Activated effector memory CD4-positive, alpha-beta T cell treated with anti-CD3 and anti-CD28 coated beads, Interleukin-2, amount 50 U/mL, for 16 hours (primary cell): ENCODE measurements around the gene LRMDA.

Experiments
- DNase-seq: peaks from one replicate; pipeline ENCODE4 v3.0.0-alpha.2; 2020

The LRMDA gene

DNA sequence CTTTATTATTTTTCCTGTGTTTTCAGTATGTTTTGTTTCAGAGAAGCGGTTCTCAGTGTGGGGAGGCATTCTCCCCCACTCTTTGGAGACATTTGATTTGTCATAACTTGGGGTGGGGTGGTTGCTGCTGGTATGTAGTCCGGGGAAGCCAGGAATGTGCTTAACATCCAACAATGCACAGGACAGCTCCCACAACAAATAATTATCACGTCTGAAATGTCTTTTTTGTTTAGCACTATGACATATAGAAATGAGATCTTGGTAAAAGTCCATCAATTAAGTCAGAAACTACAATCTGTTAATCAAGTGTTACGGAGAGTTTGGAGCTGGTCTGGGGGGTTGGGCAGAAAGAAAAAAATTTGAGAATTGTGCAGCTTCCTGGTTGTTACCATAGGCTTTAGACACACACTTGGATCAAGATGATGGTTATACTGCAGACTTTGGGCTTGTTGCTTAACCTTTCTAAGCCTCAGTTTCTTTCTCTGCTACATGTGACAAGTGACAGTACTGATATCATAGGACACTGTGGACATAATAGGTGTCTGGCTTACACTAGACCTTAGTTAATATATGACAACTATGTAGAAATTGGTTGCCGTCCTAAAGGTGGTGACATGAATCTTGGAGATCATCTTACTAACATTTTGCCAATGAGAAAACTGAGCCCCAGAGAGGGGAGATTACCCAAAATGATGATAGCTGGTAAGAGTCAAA lies 113.7 kb downstream of the LRMDA start:
- DNase-seq = no peak

DNA sequence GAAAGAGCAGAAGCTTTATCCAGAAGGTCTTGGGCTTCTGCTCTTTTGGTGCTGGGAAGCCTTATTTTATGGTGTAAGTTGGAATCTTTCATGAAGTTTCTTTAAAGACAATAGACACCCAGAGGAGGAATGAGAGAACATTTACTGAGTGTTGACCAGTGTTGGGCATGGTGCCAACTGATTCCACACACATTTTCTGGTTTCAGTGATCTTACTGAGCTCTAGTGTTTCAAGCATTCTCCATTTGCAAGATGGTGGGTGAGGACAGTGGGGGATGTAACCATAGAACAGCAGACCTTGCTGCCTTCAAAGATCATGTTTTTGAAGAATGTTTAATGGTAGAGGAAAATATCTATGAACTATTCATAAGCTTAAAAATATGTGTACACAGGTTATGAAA lies 114.6 kb downstream of the LRMDA start:
- no peak for DNase-seq

DNA sequence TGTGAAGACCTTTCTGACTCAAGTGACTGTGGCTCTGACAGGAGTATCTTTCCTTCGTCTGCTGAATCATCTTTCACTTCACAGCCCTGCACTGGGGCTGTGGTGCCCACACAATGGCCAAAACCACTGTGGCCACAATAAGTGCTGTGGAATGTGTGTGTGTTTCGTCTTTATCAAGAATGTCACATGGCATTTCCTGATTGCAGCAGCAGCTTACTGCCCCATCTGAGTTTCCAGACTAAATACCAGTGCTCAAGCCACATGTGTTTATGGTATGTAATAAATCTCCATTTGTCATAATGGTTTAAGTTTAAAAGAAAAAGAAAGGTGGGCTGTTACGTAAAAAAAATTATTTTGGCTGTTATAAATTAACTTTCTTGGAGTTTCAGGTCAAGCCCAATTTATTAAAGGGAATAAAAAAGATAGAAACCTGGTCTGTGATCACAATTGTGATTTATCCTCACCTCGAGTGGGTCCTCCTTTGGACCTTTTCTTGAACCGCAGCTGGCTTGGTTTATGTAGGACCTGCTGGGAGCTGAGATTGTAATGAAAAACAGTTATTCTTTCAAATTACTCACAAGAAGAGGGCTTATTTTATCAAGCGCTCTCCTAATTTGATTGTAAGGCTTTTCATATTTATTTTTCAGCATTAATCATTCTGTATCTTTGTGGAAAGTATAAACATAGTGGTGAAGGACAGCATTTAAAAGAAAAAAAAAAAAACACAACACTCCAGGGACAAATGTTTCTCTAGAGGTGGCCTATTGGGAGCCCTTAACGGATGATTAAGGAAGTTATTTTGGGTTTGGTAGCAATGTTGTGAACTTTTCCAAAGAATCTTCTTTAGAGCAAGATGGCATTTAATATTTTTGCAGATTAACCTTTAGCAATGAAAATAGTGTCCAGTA lies 116.2 kb downstream of the LRMDA start:
- no peak for DNase-seq

DNA sequence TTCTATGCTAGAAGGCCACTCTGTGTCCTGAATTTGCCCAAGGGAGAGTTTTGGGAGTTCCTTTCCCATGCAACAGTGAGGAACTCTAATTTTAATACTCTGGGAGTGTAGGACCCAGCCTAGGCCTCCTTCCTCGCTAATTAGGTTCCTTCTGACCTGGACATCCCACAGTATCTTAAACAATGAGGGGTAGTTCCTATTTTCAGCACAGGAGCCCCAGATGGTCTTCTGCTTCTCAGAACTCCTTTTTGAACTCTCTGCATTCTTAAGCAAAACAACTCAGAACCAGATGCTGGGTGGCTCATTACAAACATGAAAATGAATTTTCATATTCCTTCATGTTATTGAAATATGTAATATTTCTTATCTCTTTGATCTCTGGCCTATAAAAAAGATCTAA lies 116.9 kb downstream of the LRMDA start:
- no peak for DNase-seq

DNA sequence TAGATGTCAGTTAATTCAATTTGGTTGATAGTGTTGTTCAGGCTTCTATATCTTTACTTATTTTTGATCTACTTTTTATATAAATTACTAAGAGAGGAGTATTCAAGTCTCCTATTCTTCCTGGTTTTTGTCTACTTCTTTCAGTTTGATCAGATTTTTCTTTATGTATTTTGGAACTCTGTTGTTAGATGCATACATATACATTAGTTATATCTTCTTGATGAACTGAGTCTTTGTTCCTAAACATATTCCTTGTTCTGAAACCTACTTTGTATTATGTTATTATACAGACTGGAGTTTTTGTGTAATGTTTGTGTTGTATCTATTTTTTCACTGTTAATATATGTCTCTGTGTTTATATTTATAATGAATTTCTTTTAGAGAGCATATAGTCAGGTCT lies 118.8 kb downstream of the LRMDA start:
- no peak for DNase-seq

DNA sequence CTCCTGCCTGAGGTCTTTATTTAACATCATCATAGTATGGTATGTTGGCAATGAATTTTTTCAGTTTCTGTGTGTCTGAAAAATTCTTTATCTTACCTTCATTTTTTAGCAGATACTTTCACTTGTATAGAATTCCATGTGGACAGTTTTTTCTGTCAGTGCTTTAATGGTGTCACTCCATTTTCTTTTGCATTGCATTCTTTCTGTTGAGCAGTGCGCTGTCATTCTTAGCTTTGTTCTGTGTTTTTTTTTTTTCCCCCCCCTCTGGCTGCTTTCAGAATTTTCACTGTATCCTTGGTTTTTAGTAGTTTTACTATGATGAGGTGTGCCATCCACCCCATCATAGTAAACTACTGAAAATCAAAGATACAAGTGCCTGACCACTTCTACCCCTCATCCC lies 120.7 kb downstream of the LRMDA start:
- no peak for DNase-seq

DNA sequence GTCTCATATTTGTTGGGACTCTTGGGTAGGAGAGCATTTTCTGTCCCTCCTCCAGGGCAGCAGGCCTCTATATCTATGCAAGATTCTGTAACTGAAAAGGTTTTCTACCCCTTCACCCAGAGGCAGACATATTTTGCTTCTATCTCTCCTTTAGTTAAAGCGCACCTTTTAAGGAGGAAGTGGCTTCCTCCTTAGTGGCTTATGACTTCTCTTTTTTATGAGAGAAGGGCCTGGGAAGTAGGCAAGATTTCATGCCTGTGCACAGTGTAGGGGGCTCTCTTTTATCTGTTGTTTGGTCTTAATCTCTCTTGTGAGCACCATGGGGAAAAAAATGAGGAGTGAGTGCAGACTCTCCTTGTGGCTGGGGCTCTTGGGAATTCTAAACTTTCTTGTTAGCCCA lies 122.1 kb downstream of the LRMDA start:
- no peak for DNase-seq

DNA sequence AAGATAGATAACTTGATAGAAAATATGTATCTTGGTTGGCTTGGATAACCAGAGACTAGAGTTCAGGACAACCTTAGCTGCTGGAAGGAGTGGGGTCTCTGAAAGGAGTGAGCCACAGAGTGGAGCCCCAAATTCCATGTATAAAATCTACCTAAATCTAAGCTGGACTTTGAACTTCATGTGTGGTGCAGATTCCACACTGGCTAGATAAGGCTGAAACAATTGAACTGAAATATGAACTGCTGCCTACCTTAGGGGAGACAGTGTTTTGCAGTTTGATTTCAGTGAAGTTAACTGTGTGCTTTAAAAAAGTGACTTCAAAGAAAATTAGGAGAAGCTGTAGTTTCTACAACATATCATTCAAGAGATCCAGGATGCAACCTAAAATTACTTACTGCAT lies 123.9 kb downstream of the LRMDA start:
- no peak for DNase-seq

DNA sequence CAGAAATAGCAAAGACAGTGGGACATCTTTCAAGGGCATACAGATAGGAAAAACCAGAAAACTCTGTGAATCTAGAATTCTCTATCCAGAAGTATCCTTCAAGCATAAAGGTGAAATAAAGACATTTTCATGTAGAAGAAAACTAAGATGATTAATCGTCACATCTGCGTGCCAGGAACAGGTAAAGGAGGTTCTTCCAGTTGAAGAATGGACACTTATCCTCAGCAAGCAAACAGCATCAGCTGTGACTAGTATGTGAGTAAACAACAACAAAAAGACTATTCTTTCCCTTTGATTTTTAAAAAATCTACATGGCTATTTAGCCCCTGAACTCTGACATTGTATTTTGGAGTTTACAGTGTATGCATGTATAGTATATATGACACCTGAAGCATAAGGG lies 124.9 kb downstream of the LRMDA start:
- no peak for DNase-seq

DNA sequence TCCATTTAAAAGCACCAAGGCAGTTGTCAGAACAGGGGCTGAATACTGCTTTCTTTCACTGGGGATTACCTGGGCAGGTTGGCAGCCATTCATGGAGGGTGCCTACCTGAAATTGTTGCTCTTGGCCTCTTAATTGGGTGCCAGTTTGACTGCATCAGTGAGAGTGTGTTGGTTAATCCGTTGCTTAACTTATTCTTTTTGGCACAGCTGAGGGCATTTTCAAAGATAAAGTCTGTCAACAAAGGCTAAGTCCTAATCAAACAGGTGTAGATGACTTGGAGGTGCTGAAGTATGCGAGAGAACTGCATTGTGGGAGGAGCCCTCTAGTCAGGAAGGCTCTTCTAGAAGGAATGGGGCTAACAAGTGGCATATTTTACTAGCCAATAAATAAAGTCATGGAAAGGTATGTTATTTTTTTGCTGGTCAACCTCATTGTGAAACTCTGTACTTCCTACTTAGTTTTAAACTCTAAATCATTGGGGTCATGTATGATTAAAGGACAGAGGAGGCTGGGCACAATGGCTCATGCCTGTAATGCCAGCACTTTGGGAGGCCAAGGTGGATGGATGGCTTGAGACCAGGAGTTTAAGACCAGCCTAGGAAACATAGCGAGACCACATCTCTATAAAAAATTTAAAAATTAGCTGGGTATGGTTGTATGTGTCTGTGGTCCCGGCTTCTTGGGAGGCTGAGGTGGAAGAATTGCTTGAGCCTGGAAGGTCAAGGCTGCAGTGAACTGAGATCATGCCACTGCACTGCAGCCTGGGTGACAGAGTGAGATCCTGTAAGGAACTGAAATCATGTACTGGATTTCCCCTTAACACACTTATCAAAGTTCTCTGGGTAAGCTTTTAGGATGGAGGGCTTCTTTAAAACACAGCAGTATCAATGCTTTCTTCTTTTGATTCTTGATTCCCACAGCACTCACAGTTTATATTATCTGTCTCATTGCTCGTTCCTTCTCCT lies 134.1 kb downstream of the LRMDA start:
- no peak for DNase-seq

DNA sequence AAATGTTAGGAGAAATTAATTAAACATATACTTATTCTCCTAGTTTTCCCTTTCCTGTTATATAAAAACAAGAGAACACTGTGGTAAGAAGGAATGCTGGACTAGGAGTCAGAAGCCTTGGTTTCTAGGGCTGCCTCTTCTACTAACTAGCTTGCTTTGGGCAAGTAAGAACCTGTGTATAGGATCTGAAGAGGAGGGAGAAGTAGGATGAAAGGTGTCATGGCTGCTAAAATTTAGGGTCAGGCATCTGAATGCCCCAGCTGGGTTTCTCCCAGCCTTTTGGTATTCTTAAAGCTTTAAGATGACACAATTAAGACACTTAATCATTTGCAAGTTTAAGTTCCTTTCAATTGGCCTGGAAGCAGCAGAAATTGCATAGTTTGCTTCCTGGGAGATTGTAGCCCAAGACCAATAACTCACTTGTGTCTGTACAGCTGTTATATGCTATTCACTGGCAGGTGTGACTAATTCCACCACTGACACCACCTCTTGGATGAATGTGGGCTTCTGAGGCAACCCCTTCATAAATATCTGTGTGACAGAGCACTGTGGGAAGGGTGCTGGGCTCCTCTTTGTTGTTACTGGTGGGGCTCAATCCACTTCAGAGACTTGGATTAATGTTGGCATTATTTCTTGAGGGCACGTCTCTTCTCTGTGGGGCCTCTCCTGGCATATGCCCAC lies 137.2 kb downstream of the LRMDA start:
- DNase-seq = no peak

DNA sequence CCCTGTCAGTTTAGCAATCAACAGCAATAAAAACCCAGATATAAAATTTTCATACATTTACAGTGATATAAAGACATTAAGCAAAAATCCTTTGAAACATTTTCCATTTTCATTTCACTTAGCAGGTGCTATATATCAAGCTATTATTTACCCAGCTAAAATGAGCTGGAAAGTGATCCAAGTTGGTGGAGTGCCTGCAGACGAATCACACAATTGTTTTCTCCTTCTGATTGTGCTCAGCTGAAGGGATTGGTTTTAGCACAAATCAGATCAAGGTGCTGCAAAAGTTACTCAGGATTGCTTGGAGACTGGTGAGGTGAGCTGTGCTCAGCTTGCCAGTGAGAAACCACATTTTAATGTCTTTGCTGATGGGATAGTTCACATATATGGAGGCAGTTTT lies 138.1 kb downstream of the LRMDA start:
- DNase-seq = no peak

DNA sequence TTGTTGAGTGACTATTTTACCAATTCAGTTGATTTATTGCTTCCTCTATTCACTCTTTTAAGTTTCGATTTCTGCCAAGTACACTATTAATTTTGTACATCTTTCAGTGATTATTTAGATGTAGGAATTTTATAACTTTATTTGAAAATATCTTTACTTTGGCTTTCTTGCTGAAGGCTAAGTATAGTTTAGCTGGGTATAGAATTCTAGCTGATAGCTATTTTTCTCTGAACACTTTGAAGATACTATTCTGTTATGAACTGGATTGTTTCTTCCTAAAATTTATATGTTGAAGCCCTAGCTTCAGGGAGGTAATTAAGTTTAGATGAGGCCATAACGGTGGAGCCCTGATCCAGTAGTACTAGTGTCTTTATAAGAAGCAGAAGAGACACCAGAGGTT lies 141.1 kb downstream of the LRMDA start:
- no peak for DNase-seq

DNA sequence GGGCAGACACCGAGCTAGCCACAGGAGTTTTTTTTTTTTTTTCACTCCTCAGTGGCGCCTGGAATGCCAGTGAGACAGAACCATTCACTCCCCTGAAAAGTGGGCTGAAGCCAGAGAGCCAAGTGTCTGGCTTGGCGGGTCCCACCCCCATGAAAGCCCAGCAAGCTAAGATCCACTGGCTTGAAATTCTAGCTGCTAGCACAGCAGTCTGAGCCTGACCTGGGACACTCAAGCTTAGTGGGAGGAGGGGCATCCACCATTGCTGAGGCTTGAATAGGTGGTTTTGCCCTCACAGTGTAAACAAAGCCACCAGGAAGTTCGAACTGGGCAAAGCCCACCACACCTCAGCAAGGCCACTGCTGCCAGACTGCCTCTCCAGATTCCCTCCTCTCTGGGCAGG lies 144.5 kb downstream of the LRMDA start:
- DNase-seq = no peak

DNA sequence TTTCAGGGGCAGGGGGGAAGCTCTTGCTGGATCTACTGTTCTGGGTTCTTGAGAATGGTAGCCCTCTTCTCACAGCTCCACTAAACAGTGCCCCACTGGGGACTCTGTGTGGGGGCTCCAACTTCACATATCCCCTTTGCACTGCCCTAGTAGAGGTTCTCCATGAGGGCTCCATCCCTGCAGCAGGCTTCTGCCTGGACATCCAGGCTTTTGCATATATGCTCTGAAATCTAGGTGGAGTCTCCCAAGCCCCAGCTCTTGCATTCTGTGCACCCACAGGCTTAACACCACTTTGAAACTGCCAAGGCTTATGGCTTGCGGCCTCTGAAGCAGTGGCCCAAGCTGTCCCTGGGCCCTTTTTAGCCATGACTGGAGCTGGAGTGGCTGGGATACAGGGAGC lies 150.7 kb downstream of the LRMDA start:
- DNase-seq = no peak

DNA sequence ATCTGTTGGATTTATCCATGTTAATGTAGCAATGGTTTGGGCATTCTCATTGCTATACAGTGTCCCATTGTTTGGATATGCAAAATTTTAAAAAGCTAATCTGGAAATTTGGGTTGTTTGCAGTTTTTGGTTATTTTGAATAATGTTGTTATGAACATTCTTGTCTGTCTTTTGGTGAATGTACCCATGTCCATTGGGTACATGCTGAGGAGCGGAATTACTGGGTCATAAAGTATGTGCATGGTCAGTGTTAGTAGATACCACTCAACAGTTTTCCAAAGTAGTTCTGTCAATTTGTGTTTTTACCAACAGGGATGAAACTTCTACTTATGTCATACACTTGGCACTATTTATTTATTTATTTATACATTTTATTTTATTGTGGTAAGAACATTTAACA lies 153.9 kb downstream of the LRMDA start:
- DNase-seq = no peak

DNA sequence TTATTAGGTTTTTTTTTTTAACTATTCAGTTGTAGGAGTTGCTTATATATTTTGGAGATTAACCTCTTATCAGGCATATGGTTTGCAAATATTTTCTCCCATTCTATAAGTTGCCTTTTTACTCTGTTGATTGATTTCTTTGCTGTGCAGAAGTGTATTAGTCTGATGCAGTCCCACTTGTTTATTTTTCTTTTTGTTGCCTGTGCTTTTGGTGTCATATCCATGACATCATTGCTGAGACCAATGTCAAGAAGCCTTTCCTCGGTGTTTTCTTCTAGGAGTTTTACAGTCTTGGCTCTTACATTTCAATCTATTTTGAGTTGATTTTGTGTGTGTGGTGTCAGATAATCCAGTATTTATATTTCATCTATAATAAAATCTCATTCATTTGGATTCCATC lies 155.4 kb downstream of the LRMDA start:
- DNase-seq = no peak

DNA sequence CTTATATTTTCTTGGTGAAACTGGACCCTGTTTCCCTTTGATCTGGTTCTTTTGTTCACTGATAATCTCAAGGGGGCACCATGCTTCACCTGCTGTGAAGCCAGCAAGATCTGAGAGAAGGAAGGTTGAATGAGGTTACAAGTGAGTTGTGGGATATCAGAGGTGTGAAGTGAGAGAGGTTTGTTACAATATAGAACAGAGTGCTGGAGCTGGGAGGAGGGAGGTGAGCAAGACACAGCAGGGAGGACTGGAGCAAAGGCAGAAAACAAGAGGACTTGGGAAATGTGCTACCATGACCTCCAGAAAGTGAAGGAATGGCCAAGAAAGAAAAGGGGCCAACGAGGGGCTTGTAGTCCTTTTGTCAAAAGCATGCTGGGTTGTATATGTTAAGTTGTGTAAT lies 156.6 kb downstream of the LRMDA start:
- DNase-seq = no peak

DNA sequence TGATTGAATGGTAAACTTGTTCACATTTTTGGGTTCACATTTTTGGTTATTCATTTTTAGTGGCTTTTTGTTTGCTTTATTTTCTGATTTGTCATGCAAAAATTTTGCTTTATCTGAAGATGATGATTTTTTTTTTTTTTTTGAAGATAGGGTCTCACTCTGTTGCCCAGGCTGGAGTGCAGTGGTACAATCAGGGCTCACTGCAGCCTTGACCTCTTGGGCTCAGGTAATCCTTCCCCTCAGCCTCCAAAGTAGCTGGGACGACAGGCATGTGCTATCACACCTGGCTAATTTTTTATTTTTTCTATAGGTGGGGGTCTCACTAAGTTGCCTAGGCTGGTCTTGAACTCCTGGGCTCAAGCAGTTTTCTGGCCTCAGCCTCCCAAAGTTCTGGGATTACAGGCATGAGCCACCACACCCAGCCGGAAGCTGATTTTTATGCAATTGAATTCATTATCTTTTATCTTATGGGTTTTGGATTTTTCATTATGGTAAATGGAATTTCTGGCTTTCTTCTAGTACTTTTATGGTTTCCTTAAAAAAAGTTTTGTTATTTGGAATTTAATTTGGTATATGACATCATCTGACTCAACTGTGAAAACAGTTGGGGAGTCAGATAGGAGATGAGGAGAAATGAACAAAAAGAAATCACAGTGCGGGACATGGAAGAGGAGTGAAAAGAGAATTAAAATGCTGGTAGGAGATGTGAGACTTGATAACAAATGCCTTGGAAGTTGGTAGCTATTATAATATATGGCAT lies 158.7 kb downstream of the LRMDA start:
- no peak for DNase-seq

DNA sequence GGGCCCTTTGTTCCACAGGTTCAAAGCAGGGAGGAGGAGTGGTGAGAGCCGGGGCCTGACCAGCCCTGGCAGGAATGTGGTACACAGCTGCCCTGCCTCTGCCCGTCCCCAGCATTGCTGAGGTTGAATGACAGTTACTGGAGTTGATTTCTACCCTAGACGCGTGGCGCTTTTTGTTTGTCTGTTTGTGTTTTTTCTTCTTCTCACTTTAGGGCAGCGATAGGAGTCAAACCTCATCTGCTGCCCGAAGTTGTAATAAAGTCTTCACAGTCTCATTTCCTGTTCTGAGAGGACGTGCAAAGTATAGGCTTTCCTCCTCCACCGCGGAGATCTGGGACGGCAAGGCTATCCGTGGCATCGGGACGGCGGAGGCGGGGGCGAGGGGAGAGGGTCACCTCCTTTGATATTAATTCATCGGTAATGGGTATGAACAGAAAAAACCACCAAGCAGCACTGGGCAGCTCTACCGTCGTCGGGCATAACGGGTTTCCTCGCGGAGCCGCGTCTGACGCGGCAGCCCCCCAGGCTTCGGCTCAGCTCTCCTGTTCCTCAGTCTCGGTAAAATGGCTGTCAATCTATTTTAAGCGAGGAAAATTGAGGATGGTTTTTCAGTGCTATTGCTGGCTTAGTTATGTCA lies 160.8 kb downstream of the LRMDA start:
- DNase-seq = no peak
